IMR-90 (cell line): ENCODE data around the gene NHSL2. TPM values are rescaled to one million over a fixed set of nuclear protein-coding genes. Genes with fewer than 3 reads are reported as not detected.

Source experiments
- ATAC-seq: fragments of 200-7000 bp; cut with Tn5 transposase; 2 replicates; pipeline ENCODE4 v1.9.1; 2020; ENCODE audit warnings: low read depth, mild to moderate bottlenecking, moderate library complexity
- BruUV-seq: library from RNA; stranded (reverse); fragments of 400-500 nt; replicated peaks from 2 replicates; lab custom pipeline; 2021; lab: Mats Ljungman, UMichigan
- CTCF ChIA-PET: fragments of 300-600 bp; formaldehyde crosslinking; extraction: SDS; loops from one replicate; lab custom pipeline; 2021; ENCODE audit warnings: antibody characterized with exemption; lab: Yijun Ruan, JAX
- POLR2A ChIA-PET: fragments of 300-600 bp; sonication (Branson Sonifier 250); formaldehyde crosslinking; loops from one replicate; lab custom pipeline; 2022; ENCODE audit warnings: antibody characterized with exemption; ENCODE audit not compliant: unreplicated experiment; lab: Charles Lee
- DNase-seq: peaks from one replicate; pipeline ENCODE4 v3.0.0; 2013
- H2AFZ ChIP-seq: replicated peaks from 2 replicates; pipeline ENCODE3; 2013; ENCODE audit warnings: low read length, mild to moderate bottlenecking; ENCODE audit not compliant: poor library complexity
- H2AK5ac ChIP-seq: 2 replicates; pipeline ENCODE4 v1.6.1; 2013; ENCODE audit warnings: low read depth, low read length, inconsistent platforms
- H2AK9ac ChIP-seq: replicated peaks from 2 replicates; pipeline ENCODE3; 2013; ENCODE audit warnings: mild to moderate bottlenecking, low read depth, low read length, moderate library complexity; ENCODE audit not compliant: poor library complexity
- H2BK120ac ChIP-seq: 2 replicates; pipeline ENCODE4 v1.6.1; 2013; ENCODE audit warnings: low read depth, low read length, inconsistent platforms
- H2BK15ac ChIP-seq: 3 replicates; pipeline ENCODE4 v1.6.1; 2013; ENCODE audit warnings: low read depth, low read length, inconsistent platforms
- H2BK20ac ChIP-seq: 2 replicates; pipeline ENCODE4 v1.6.1; 2013; ENCODE audit warnings: low read depth, mild to moderate bottlenecking, inconsistent platforms, low read length, moderate library complexity
- H2BK5ac ChIP-seq: 2 replicates; pipeline ENCODE4 v1.6.1; 2013; ENCODE audit warnings: mild to moderate bottlenecking, low read depth, low read length, inconsistent platforms; ENCODE audit not compliant: poor library complexity, severe bottlenecking
- H3K14ac ChIP-seq: replicated peaks from 2 replicates; pipeline ENCODE4 v1.6.1; 2013; ENCODE audit warnings: low read depth, low read length, inconsistent platforms
- H3K18ac ChIP-seq: 2 replicates; pipeline ENCODE4 v1.6.1; 2013; ENCODE audit warnings: low read depth, low read length, control low read depth
- H3K23ac ChIP-seq: 2 replicates; pipeline ENCODE4 v1.6.1; 2013; ENCODE audit warnings: low read depth, low read length, inconsistent platforms
- H3K27ac ChIP-seq: 2 replicates; pipeline ENCODE4 v1.5.1; 2013; ENCODE audit warnings: mild to moderate bottlenecking, control low read depth, low read length; ENCODE audit not compliant: insufficient read depth
- H3K27me3 ChIP-seq: 2 replicates; pipeline ENCODE4 v1.6.1; 2013; ENCODE audit warnings: low read length; ENCODE audit not compliant: control insufficient read depth, insufficient read depth
- H3K36me3 ChIP-seq: 2 replicates; pipeline ENCODE4 v1.6.1; 2013; ENCODE audit warnings: low read length, mixed read lengths; ENCODE audit not compliant: control insufficient read depth, insufficient read depth
- H3K4ac ChIP-seq: 2 replicates; pipeline ENCODE4 v1.6.1; 2013; ENCODE audit warnings: low read depth, low read length, inconsistent platforms
- H3K4me1 ChIP-seq: 2 replicates; pipeline ENCODE4 v1.6.1; 2013; ENCODE audit warnings: low read length, mixed read lengths; ENCODE audit not compliant: control insufficient read depth, insufficient read depth
- H3K4me2 ChIP-seq: 2 replicates; pipeline ENCODE4 v1.6.1; 2013; ENCODE audit warnings: low read depth, mild to moderate bottlenecking, control low read depth, low read length, moderate library complexity
- H3K4me3 ChIP-seq: 2 replicates; pipeline ENCODE4 v1.5.1; 2013; ENCODE audit warnings: low read depth, mild to moderate bottlenecking, control low read depth, low read length, moderate library complexity; ENCODE audit not compliant: insufficient read depth
- H3K56ac ChIP-seq: 2 replicates; pipeline ENCODE4 v1.6.1; 2013; ENCODE audit warnings: low read length, inconsistent platforms; ENCODE audit not compliant: insufficient read depth; ENCODE audit errors: extremely low read depth
- H3K79me1 ChIP-seq, 2 experiments: 2 replicates each; pipeline ENCODE4 v1.6.1; 2013; ENCODE audit warnings: low read length in 2 of 2, inconsistent platforms in 1 of 2, low read depth in 1 of 2
- H3K9ac ChIP-seq: 2 replicates; pipeline ENCODE4 v1.6.1; 2013; ENCODE audit warnings: low read depth, low read length, control low read depth
- H3K9me1 ChIP-seq: 2 replicates; pipeline ENCODE4 v1.6.1; 2013; ENCODE audit warnings: low read length, inconsistent platforms; ENCODE audit not compliant: insufficient read depth
- H3K9me3 ChIP-seq: 2 replicates; pipeline ENCODE4 v1.6.1; 2013; ENCODE audit warnings: low read length; ENCODE audit not compliant: control insufficient read depth, insufficient read depth
- H4K20me1 ChIP-seq: 2 replicates; pipeline ENCODE4 v1.6.1; 2013; ENCODE audit warnings: low read length, inconsistent platforms; ENCODE audit not compliant: insufficient read depth
- H4K5ac ChIP-seq: 2 replicates; pipeline ENCODE4 v1.6.1; 2013; ENCODE audit warnings: mild to moderate bottlenecking, low read depth, low read length, control low read depth
- H4K8ac ChIP-seq, 2 experiments: 2 replicates each; pipeline ENCODE4 v1.6.1; 2013; ENCODE audit warnings: low read depth in 2 of 2, low read length in 2 of 2, control low read depth in 1 of 2, inconsistent platforms in 1 of 2
- H4K91ac ChIP-seq: 2 replicates; pipeline ENCODE4 v1.6.1; 2013; ENCODE audit warnings: low read depth, low read length, inconsistent platforms; ENCODE audit not compliant: insufficient read depth
- BHLHE40 ChIP-seq: fragments of 150-350 bp; IDR thresholded peaks from 2 replicates; pipeline ENCODE4 v1.6.1; 2016; ENCODE audit warnings: mild to moderate bottlenecking, low read depth, low read length
- MAZ ChIP-seq: IDR thresholded peaks from 2 replicates; pipeline ENCODE4 v1.6.1; 2012; ENCODE audit warnings: low read depth, mild to moderate bottlenecking, low read length, improper control_type of control experiment, moderate library complexity, borderline replicate concordance
- WGBS, 2 experiments: methylation state at CpG; one replicate each; pipeline versions ENCODE4 v1.1.5 to v1.1.7; 2013; ENCODE audit warnings: missing lambda C conversion rate in 2 of 2; ENCODE audit not compliant: insufficient read length in 1 of 2; ENCODE audit errors: extremely low coverage in 2 of 2; 5-methylcytosine and 5-hydroxymethylcytosine counted together
- dilution Hi-C: fragments of 300-500 bp; cut with HindIII; formaldehyde crosslinking; loops from one replicate; pipeline ENCODE4 v1.14.3; 2018; ENCODE audit warnings: low sequenced_read_pairs; ENCODE audit not compliant: unreplicated experiment
- in situ Hi-C: fragments of 300-500 bp; cut with MboI; formaldehyde crosslinking; loops from 3 replicates; pipeline ENCODE4 v1.14.3; 2019; ENCODE audit warnings: low sequenced_read_pairs, inconsistent platforms, mixed read lengths
- intact Hi-C: fragments of 100-400 bp; cut with micrococcal nuclease; formaldehyde crosslinking; loops from 2 replicates; pipeline ENCODE4 v1.10.0; 2022
- polyA plus RNA-seq, 3 experiments: library from polyadenylated mRNA; depleted of rRNA; stranded (reverse); fragments of >200 nt; gene quantifications; 2 replicates each; pipeline ENCODE4 v1.2.3, GENCODE V29; 2012; ENCODE audit warnings: low replicate concordance in 1 of 3
- total RNA-seq: library from RNA; depleted of rRNA; stranded (reverse); fragments of >200 nt; gene quantifications from 2 replicates; pipeline ENCODE4 v1.2.3, GENCODE V29; 2012

The NHSL2 gene
- total and polyA plus RNA-seq, 2 of the 4 experiments (the other 2 are of a cell fraction): 0.72 to 0.75 TPM

GRCh38 chrX:72095370-72095769, 184.7 kb downstream of the NHSL2 start:
- Histone ChIP-seq H3K4me2 (no peak overlapping the region), H2BK15ac (no peak overlapping the region), H3K27ac (no peak overlapping the region), H3K36me3 (no peaks in the 10 kb centered on the region), H3K9ac (no peak overlapping the region), H2BK20ac (no peak overlapping the region), H3K27me3 (peaks cover 47% of the 10 kb centered on the region), H3K9me3 (no peaks in the 10 kb centered on the region), H2AFZ (no peak overlapping the region), H3K9me1 (no peaks in the 10 kb centered on the region), H4K8ac (no peak overlapping the region), H2AK5ac (no peak overlapping the region), H3K79me1 (no peaks in the 10 kb centered on the region), H3K23ac (no peak overlapping the region), H2AK9ac (no peak overlapping the region), H3K18ac (no peak overlapping the region), H3K4me3 (no peak overlapping the region), H3K14ac (no peak overlapping the region), H2BK120ac (no peak overlapping the region), H3K4me1 (no peaks in the 10 kb centered on the region), H3K56ac (no peak overlapping the region), H4K20me1 (no peaks in the 10 kb centered on the region), H3K4ac (no peak overlapping the region), H4K5ac (no peak overlapping the region), H2BK5ac (no peak overlapping the region), H4K91ac (no peak overlapping the region)
- BruUV-seq: no TSS peak
- TF ChIP-seq BHLHE40: no peak
- no peak for TF ChIP-seq MAZ
- 50% methylated on average over 1 of the region's 2 CpGs; no CpG with 5 or more reads in 1 of the 2 experiments for WGBS, 2 experiments
- CTCF ChIA-PET: no interaction called here
- in situ Hi-C loops (no loop called here), dilution Hi-C loops (no loop called here), intact Hi-C loops (no loop called here)
- POLR2A ChIA-PET: no interaction called here
- DNase-seq (no peak), ATAC-seq (no peak)
